CD4-positive, alpha-beta T cell treated with Interleukin-12 subunit alpha and Interleukin-12 subunit beta, for 1 hour (primary cell): Measurements from ENCODE around the gene DAAM1.
A peak's percentile ranks its signal among the peaks of the same experiment; 100 is the strongest.

Experiments used
- DNase-seq: peaks from one replicate; pipeline ENCODE4 v3.0.0-alpha.2; 2020

Gene DAAM1

GRCh38 chr14:59294662-59294992 lies 106.2 kb downstream of the DAAM1 start:
- DNase-seq = no peak

- DNase-seq = no peak
Measured at GRCh38 chr14:59295951-59296350, 107.5 kb downstream of the DAAM1 start.

- no peak for DNase-seq
Measured at GRCh38 chr14:59296508-59296907, 108.0 kb downstream of the DAAM1 start.

- no peak for DNase-seq
Measured at GRCh38 chr14:59297071-59297776, 108.8 kb downstream of the DAAM1 start.

- no peak for DNase-seq
Measured at GRCh38 chr14:59299731-59300130, 111.3 kb downstream of the DAAM1 start.

GRCh38 chr14:59301354-59301753 lies 112.9 kb downstream of the DAAM1 start:
- peak; percentile 5 for DNase-seq

- DNase-seq = no peak
Measured at GRCh38 chr14:59302313-59302712, 113.8 kb downstream of the DAAM1 start.

- DNase-seq = no peak
Measured at GRCh38 chr14:59303216-59303615, 114.7 kb downstream of the DAAM1 start.

GRCh38 chr14:59305231-59305630 lies 116.8 kb downstream of the DAAM1 start:
- DNase-seq = no peak

GRCh38 chr14:59305836-59306555 lies 117.5 kb downstream of the DAAM1 start:
- no peak for DNase-seq

GRCh38 chr14:59306775-59307174 lies 118.3 kb downstream of the DAAM1 start:
- DNase-seq = no peak

GRCh38 chr14:59308086-59308485 lies 119.6 kb downstream of the DAAM1 start:
- no peak for DNase-seq

GRCh38 chr14:59308673-59309072 lies 120.2 kb downstream of the DAAM1 start:
- DNase-seq = no peak

GRCh38 chr14:59309291-59309900 lies 120.9 kb downstream of the DAAM1 start:
- no peak for DNase-seq

- DNase-seq = no peak
Measured at GRCh38 chr14:59310633-59311032, 122.2 kb downstream of the DAAM1 start.

GRCh38 chr14:59311723-59312122 lies 123.3 kb downstream of the DAAM1 start:
- DNase-seq = no peak

GRCh38 chr14:59313144-59313651 lies 124.7 kb downstream of the DAAM1 start:
- DNase-seq = no peak

- DNase-seq = no peak
Measured at GRCh38 chr14:59313658-59314608, 125.5 kb downstream of the DAAM1 start.

GRCh38 chr14:59314953-59315599 lies 126.6 kb downstream of the DAAM1 start:
- DNase-seq = no peak

GRCh38 chr14:59316151-59316830 lies 127.8 kb downstream of the DAAM1 start:
- DNase-seq = no peak

- no peak for DNase-seq
Measured at GRCh38 chr14:59317346-59317745, 128.9 kb downstream of the DAAM1 start.
